IMR-90 (cell line): ENCODE results near the gene GMPR. TPM values are rescaled to one million over a fixed set of nuclear protein-coding genes. Genes with fewer than 3 reads are reported as not detected.

Source experiments
- ATAC-seq: fragments of 200-7000 bp; cut with Tn5 transposase; 2 replicates; pipeline ENCODE4 v1.9.1; 2020; ENCODE audit warnings: low read depth, mild to moderate bottlenecking, moderate library complexity
- BruUV-seq: library from RNA; stranded (reverse); fragments of 400-500 nt; replicated peaks from 2 replicates; lab custom pipeline; 2021; lab: Mats Ljungman, UMichigan
- CTCF ChIA-PET: fragments of 300-600 bp; formaldehyde crosslinking; extraction: SDS; loops from one replicate; lab custom pipeline; 2021; ENCODE audit warnings: antibody characterized with exemption; lab: Yijun Ruan, JAX
- POLR2A ChIA-PET: fragments of 300-600 bp; sonication (Branson Sonifier 250); formaldehyde crosslinking; loops from one replicate; lab custom pipeline; 2022; ENCODE audit warnings: antibody characterized with exemption; ENCODE audit not compliant: unreplicated experiment; lab: Charles Lee
- DNase-seq: peaks from one replicate; pipeline ENCODE4 v3.0.0; 2013
- H2AFZ ChIP-seq: replicated peaks from 2 replicates; pipeline ENCODE3; 2013; ENCODE audit warnings: low read length, mild to moderate bottlenecking; ENCODE audit not compliant: poor library complexity
- H2AK5ac ChIP-seq: 2 replicates; pipeline ENCODE4 v1.6.1; 2013; ENCODE audit warnings: low read depth, low read length, inconsistent platforms
- H2AK9ac ChIP-seq: replicated peaks from 2 replicates; pipeline ENCODE3; 2013; ENCODE audit warnings: mild to moderate bottlenecking, low read depth, low read length, moderate library complexity; ENCODE audit not compliant: poor library complexity
- H2BK120ac ChIP-seq: 2 replicates; pipeline ENCODE4 v1.6.1; 2013; ENCODE audit warnings: low read depth, low read length, inconsistent platforms
- H2BK15ac ChIP-seq: 3 replicates; pipeline ENCODE4 v1.6.1; 2013; ENCODE audit warnings: low read depth, low read length, inconsistent platforms
- H2BK20ac ChIP-seq: 2 replicates; pipeline ENCODE4 v1.6.1; 2013; ENCODE audit warnings: low read depth, mild to moderate bottlenecking, inconsistent platforms, low read length, moderate library complexity
- H2BK5ac ChIP-seq: 2 replicates; pipeline ENCODE4 v1.6.1; 2013; ENCODE audit warnings: mild to moderate bottlenecking, low read depth, low read length, inconsistent platforms; ENCODE audit not compliant: poor library complexity, severe bottlenecking
- H3K14ac ChIP-seq: replicated peaks from 2 replicates; pipeline ENCODE4 v1.6.1; 2013; ENCODE audit warnings: low read depth, low read length, inconsistent platforms
- H3K18ac ChIP-seq: 2 replicates; pipeline ENCODE4 v1.6.1; 2013; ENCODE audit warnings: low read depth, low read length, control low read depth
- H3K23ac ChIP-seq: 2 replicates; pipeline ENCODE4 v1.6.1; 2013; ENCODE audit warnings: low read depth, low read length, inconsistent platforms
- H3K27ac ChIP-seq: 2 replicates; pipeline ENCODE4 v1.5.1; 2013; ENCODE audit warnings: mild to moderate bottlenecking, control low read depth, low read length; ENCODE audit not compliant: insufficient read depth
- H3K27me3 ChIP-seq: 2 replicates; pipeline ENCODE4 v1.6.1; 2013; ENCODE audit warnings: low read length; ENCODE audit not compliant: control insufficient read depth, insufficient read depth
- H3K36me3 ChIP-seq: 2 replicates; pipeline ENCODE4 v1.6.1; 2013; ENCODE audit warnings: low read length, mixed read lengths; ENCODE audit not compliant: control insufficient read depth, insufficient read depth
- H3K4ac ChIP-seq: 2 replicates; pipeline ENCODE4 v1.6.1; 2013; ENCODE audit warnings: low read depth, low read length, inconsistent platforms
- H3K4me1 ChIP-seq: 2 replicates; pipeline ENCODE4 v1.6.1; 2013; ENCODE audit warnings: low read length, mixed read lengths; ENCODE audit not compliant: control insufficient read depth, insufficient read depth
- H3K4me2 ChIP-seq: 2 replicates; pipeline ENCODE4 v1.6.1; 2013; ENCODE audit warnings: low read depth, mild to moderate bottlenecking, control low read depth, low read length, moderate library complexity
- H3K4me3 ChIP-seq: 2 replicates; pipeline ENCODE4 v1.5.1; 2013; ENCODE audit warnings: low read depth, mild to moderate bottlenecking, control low read depth, low read length, moderate library complexity; ENCODE audit not compliant: insufficient read depth
- H3K56ac ChIP-seq: 2 replicates; pipeline ENCODE4 v1.6.1; 2013; ENCODE audit warnings: low read length, inconsistent platforms; ENCODE audit not compliant: insufficient read depth; ENCODE audit errors: extremely low read depth
- H3K79me1 ChIP-seq, 2 experiments: 2 replicates each; pipeline ENCODE4 v1.6.1; 2013; ENCODE audit warnings: low read length in 2 of 2, inconsistent platforms in 1 of 2, low read depth in 1 of 2
- H3K9ac ChIP-seq: 2 replicates; pipeline ENCODE4 v1.6.1; 2013; ENCODE audit warnings: low read depth, low read length, control low read depth
- H3K9me1 ChIP-seq: 2 replicates; pipeline ENCODE4 v1.6.1; 2013; ENCODE audit warnings: low read length, inconsistent platforms; ENCODE audit not compliant: insufficient read depth
- H3K9me3 ChIP-seq: 2 replicates; pipeline ENCODE4 v1.6.1; 2013; ENCODE audit warnings: low read length; ENCODE audit not compliant: control insufficient read depth, insufficient read depth
- H4K20me1 ChIP-seq: 2 replicates; pipeline ENCODE4 v1.6.1; 2013; ENCODE audit warnings: low read length, inconsistent platforms; ENCODE audit not compliant: insufficient read depth
- H4K5ac ChIP-seq: 2 replicates; pipeline ENCODE4 v1.6.1; 2013; ENCODE audit warnings: mild to moderate bottlenecking, low read depth, low read length, control low read depth
- H4K8ac ChIP-seq, 2 experiments: 2 replicates each; pipeline ENCODE4 v1.6.1; 2013; ENCODE audit warnings: low read depth in 2 of 2, low read length in 2 of 2, control low read depth in 1 of 2, inconsistent platforms in 1 of 2
- H4K91ac ChIP-seq: 2 replicates; pipeline ENCODE4 v1.6.1; 2013; ENCODE audit warnings: low read depth, low read length, inconsistent platforms; ENCODE audit not compliant: insufficient read depth
- BHLHE40 ChIP-seq: fragments of 150-350 bp; IDR thresholded peaks from 2 replicates; pipeline ENCODE4 v1.6.1; 2016; ENCODE audit warnings: mild to moderate bottlenecking, low read depth, low read length
- CHD1 ChIP-seq: IDR thresholded peaks from 2 replicates; pipeline ENCODE4 v1.6.1; 2012; ENCODE audit warnings: low read depth, low read length, improper control_type of control experiment
- CTCF ChIP-seq: conservative IDR thresholded peaks from 2 replicates; pipeline ENCODE4 v1.5.1; 2012; ENCODE audit warnings: mild to moderate bottlenecking, low read depth, low read length, improper control_type of control experiment
- ELK1 ChIP-seq: fragments of 150-350 bp; IDR thresholded peaks from 2 replicates; pipeline ENCODE4 v1.6.1; 2016; ENCODE audit warnings: low read depth, mild to moderate bottlenecking, low read length, moderate library complexity, borderline replicate concordance
- FOS ChIP-seq: fragments of 150-350 bp; IDR thresholded peaks from 2 replicates; pipeline ENCODE4 v1.6.1; 2016; ENCODE audit warnings: low read depth, low read length
- MAFK ChIP-seq: IDR thresholded peaks from 2 replicates; pipeline ENCODE4 v1.6.1; 2012; ENCODE audit warnings: low read depth, low read length, improper control_type of control experiment
- MAZ ChIP-seq: IDR thresholded peaks from 2 replicates; pipeline ENCODE4 v1.6.1; 2012; ENCODE audit warnings: low read depth, mild to moderate bottlenecking, low read length, improper control_type of control experiment, moderate library complexity, borderline replicate concordance
- MXI1 ChIP-seq: IDR thresholded peaks from 2 replicates; pipeline ENCODE4 v1.6.1; 2012; ENCODE audit warnings: low read depth, mild to moderate bottlenecking, low read length, moderate library complexity, borderline replicate concordance
- NFE2L2 ChIP-seq: fragments of 150-350 bp; IDR thresholded peaks from 2 replicates; pipeline ENCODE4 v1.6.1; 2016; ENCODE audit warnings: low read depth, mild to moderate bottlenecking, low read length
- POLR2A ChIP-seq: IDR thresholded peaks from 2 replicates; pipeline ENCODE4 v1.6.1; 2012; ENCODE audit warnings: mild to moderate bottlenecking, low read depth, low read length
- RAD21 ChIP-seq: IDR thresholded peaks from 2 replicates; pipeline ENCODE4 v1.6.1; 2012; ENCODE audit warnings: low read length, improper control_type of control experiment
- RFX5 ChIP-seq: IDR thresholded peaks from 2 replicates; pipeline ENCODE4 v1.8.0; 2012; ENCODE audit warnings: low read depth, mild to moderate bottlenecking, low read length, moderate library complexity
- SMC3 ChIP-seq: fragments of 150-350 bp; IDR thresholded peaks from 2 replicates; pipeline ENCODE4 v1.6.1; 2016; ENCODE audit warnings: low read depth, mild to moderate bottlenecking, antibody characterized with exemption, low read length, moderate library complexity
- WGBS, 2 experiments: methylation state at CpG; one replicate each; pipeline versions ENCODE4 v1.1.5 to v1.1.7; 2013; ENCODE audit warnings: missing lambda C conversion rate in 2 of 2; ENCODE audit not compliant: insufficient read length in 1 of 2; ENCODE audit errors: extremely low coverage in 2 of 2; 5-methylcytosine and 5-hydroxymethylcytosine counted together
- dilution Hi-C: fragments of 300-500 bp; cut with HindIII; formaldehyde crosslinking; loops from one replicate; pipeline ENCODE4 v1.14.3; 2018; ENCODE audit warnings: low sequenced_read_pairs; ENCODE audit not compliant: unreplicated experiment
- in situ Hi-C: fragments of 300-500 bp; cut with MboI; formaldehyde crosslinking; loops from 3 replicates; pipeline ENCODE4 v1.14.3; 2019; ENCODE audit warnings: low sequenced_read_pairs, inconsistent platforms, mixed read lengths
- intact Hi-C: fragments of 100-400 bp; cut with micrococcal nuclease; formaldehyde crosslinking; loops from 2 replicates; pipeline ENCODE4 v1.10.0; 2022
- polyA plus RNA-seq, 3 experiments: library from polyadenylated mRNA; depleted of rRNA; stranded (reverse); fragments of >200 nt; gene quantifications; 2 replicates each; pipeline ENCODE4 v1.2.3, GENCODE V29; 2012; ENCODE audit warnings: low replicate concordance in 1 of 3
- total RNA-seq: library from RNA; depleted of rRNA; stranded (reverse); fragments of >200 nt; gene quantifications from 2 replicates; pipeline ENCODE4 v1.2.3, GENCODE V29; 2012

GMPR gene
- total and polyA plus RNA-seq, 2 of the 4 experiments (the other 2 are of a cell fraction) = 6.3 to 8.6 TPM

GRCh38 chr6:16331384-16332174 is 93.2 kb downstream of the GMPR start:
- WGBS, 2 experiments = no CpG with 5 or more reads among the region's 11 CpGs
- Histone ChIP-seq H3K27ac (peak overlapping the region; percentile 18; the same call in 1 of the 2 replicates), H3K4me2 (peak overlapping the region; percentile 88), H2BK5ac (peak overlapping the region; percentile 40), H3K23ac (peak overlapping the region; percentile 85; the same call in 1 of the 2 replicates), H4K5ac (peak overlapping the region; percentile 56; the same call in 1 of the 2 replicates), H3K14ac (no peak overlapping the region), H2BK15ac (peak overlapping the region; percentile 46; the same call in 1 of the 3 replicates), H2AK5ac (peak overlapping the region; percentile 82), H4K8ac (peak overlapping the region in 1 of 2 experiments; percentile 78; a peak in 2 of 4 replicates), H3K4me1 (peaks cover 13% of the 10 kb centered on the region), H3K9me1 (peaks cover 19% of the 10 kb centered on the region), H3K27me3 (no peaks in the 10 kb centered on the region), H3K9ac (0 out of 2 replicates have a peak overlapping the region, but pooled peaks have one; percentile 22), H2BK20ac (peak overlapping the region; percentile 82; the same call in 1 of the 2 replicates), H3K18ac (peak overlapping the region; percentile 54; the same call in 1 of the 2 replicates), H3K4me3 (no peak overlapping the region), H3K79me1 (peaks cover 2 to 18% of the 10 kb centered on the region in 2 experiments; a peak in 3 of 4 replicates), H4K91ac (peak overlapping the region; percentile 47), H2BK120ac (peak overlapping the region; percentile 62), H2AK9ac (peak overlapping the region; percentile 70), H3K36me3 (peaks cover 13% of the 10 kb centered on the region; the same call in 1 of the 2 replicates), H4K20me1 (0 out of 2 replicates have a peak, but pooled peaks cover 4% of the 10 kb centered on the region), H2AFZ (peak overlapping the region; percentile 80), H3K56ac (no peak overlapping the region), H3K4ac (peak overlapping the region; percentile 80), H3K9me3 (no peaks in the 10 kb centered on the region)
- ChIA-PET CTCF (interaction anchor here (0.7 to 1.4 kb wide), 11 partner anchors 9 to 431 kb away, joined by 3 to 5 read pairs (median 4); no protein-coding TSS in a partner anchor), POLR2A (interaction anchor here (0.7 kb wide), 1 partner anchor 11 kb away, joined by 3 read pairs; no protein-coding TSS in a partner anchor)
- DNase-seq (peak; percentile 77), ATAC-seq (peak; percentile 63)
- intact Hi-C loops = loop anchor here (1.0 to 10.0 kb wide), 8 partner anchors 45 to 755 kb away; no protein-coding TSS in a partner anchor
- BruUV-seq = no TSS peak
- dilution Hi-C loops = no loop called here
- in situ Hi-C loops = loop anchor here (5.0 to 10.0 kb wide), 3 partner anchors 431 to 756 kb away; partner anchors contain the start of gene ATXN1
- TF ChIP-seq RAD21 = peak; percentile 75
- TF ChIP-seq RFX5 = no peak
- TF ChIP-seq MAFK = no peak
- no peak for TF ChIP-seq NFE2L2
- peak; percentile 88 for TF ChIP-seq SMC3
- TF ChIP-seq POLR2A = no peak
- no peak for TF ChIP-seq ELK1
- no peak for TF ChIP-seq MAZ
- TF ChIP-seq CHD1 = no peak
- TF ChIP-seq MXI1 = no peak
- TF ChIP-seq BHLHE40 = no peak
- TF ChIP-seq FOS = no peak
- peak; percentile 90 for TF ChIP-seq CTCF
